HG03521 (cell line): ENCODE data around the gene GNAS.
A peak's percentile ranks its signal among the peaks of the same experiment; 100 is the strongest.

Experiments
- ATAC-seq: cut with Tn5 transposase; IDR thresholded peaks from one replicate; pipeline ENCODE4 v1.9.1; 2021; ENCODE audit warnings: mild to moderate bottlenecking, moderate library complexity; ENCODE audit not compliant: unreplicated experiment

The GNAS gene

DNA sequence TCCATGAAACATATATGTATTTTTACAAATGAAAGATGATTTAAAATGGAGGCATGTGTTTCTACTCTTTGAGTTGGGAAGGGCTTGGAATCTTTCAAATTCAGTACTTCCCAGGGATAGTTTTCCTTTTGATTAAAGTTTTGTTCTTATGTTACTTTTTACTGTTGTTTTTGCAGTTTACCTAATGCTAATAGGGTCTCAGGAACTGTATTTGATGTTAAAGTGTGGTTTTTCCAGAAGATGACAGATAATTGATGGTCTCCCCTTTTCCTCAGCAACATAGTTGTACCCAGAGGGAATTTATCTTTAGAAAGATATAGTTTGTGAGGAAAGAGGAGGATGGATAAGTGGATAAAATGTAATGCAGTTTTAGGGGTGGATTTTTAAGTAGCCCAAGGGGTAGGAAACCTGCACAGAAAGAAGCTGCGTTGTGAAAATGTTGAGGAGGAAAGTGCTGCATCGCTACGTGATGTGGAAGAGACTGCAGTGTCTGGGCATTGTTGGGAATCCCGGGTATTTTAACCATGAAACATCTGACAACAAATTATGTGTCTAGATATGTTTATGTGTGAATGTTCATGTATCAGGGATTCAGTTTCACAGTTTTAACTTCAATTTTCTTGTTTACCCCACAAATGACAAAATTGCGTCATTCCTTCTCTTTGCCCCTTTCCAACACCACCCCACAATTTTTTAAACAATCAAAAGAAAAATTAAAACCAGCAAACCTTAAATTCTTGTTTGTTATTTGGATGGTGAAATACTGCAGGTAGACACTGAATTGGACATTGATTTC is 42.3 kb downstream of the GNAS start:
- ATAC-seq: no peak

DNA sequence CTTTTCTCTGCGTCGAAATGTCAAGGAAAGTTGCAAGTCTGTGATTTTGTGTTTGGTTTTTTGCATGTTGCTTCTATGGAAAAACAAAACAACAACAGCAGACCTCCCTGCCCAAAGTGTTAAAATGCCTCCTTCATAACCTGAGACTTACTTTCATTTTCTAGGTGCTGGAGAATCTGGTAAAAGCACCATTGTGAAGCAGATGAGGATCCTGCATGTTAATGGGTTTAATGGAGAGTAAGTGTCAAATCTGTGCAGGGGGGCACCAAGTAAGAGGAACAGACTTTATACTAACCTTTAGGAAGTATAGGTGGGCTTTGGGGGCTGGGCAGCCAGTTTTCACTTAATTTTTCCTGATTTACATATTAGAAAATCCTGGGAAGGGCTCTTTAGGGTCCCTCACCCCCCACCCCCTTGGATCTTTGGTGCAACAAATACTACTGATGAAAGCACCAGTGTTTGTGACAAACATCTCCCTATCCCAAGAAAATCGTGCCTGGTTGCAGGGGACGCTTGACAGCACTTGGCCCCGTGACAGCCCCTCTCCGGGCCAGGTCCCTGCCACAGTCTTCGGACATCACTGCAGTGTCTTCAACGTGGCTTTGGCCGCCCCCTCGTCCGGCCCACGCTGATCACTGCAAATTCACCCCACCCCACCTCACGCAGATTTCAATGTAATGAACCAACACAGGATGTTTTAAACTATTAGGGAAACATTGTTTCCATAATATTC is 43.1 kb downstream of the GNAS start:
- ATAC-seq: no peak

DNA sequence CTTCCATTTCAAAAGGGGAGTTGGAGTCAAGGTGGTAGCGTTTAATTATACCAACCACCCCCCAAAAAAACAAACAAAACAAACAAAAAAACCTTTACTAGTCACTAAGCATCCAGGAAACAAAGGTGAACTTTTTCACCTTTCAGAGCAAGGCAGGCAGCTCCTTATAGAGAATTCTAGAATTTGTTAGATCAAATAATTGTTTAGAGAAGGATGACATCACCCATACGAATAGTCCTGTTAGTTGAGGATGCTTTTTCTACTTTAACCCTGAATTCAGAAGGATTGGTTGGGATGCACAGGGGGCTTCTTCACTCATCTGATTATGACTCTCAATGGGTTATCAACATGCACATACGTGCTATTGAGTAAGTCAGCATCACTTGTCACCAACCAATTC is 44.3 kb downstream of the GNAS start:
- no peak for ATAC-seq

DNA sequence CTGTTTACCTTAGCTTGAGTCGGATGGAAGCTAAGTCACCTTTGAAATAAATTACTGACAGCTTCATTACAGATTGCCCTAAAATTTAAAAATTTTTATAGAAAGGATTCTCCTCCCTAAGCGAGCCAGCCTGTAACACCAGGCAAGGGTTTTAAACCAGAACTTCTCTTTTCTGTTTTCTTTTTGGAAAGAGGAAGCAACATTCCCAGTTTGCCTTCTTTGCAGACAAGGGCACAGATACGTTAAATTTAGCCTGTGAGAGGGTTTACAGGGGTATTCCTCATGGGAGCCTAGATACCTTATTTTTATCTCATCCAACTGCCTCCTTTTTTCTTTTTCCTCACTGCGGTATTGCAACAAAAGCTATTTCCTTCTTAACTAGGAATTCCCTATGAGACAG is 45.0 kb downstream of the GNAS start:
- no peak for ATAC-seq

DNA sequence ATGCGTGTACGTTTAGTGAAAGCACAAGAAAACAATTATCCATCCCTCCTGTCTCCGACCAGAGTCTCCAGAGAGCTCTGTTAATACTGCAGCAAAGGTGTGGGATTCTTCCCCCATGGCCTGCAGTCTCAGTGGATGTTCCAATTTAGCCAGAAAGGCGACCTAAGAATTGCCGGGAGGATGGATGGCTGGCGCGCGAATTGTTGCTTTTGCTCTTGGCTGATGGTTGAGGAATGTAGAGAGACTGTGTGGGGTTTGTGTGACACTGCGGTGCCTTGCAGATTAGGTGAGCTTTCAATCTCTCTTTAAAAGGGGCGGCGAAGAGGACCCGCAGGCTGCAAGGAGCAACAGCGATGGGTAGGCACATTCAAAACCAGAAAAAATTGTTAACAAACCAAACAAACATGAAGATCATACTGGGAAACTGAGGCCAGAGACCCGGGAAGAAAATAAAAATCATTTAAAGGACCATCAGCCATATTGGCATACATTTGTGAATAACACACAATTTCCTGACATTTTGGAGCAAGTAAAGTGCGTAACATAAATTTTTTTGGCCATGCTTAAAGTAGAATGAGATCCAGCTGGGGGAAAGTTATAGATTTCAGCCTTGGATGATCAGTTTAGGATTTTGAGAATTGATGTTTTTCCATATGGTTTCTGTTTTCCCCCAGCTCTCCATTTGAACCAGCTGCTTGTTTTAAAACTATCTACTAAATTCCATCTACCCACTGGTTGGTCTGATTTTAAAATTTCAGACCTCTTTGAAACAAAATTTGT is 46.3 kb downstream of the GNAS start:
- no peak for ATAC-seq

DNA sequence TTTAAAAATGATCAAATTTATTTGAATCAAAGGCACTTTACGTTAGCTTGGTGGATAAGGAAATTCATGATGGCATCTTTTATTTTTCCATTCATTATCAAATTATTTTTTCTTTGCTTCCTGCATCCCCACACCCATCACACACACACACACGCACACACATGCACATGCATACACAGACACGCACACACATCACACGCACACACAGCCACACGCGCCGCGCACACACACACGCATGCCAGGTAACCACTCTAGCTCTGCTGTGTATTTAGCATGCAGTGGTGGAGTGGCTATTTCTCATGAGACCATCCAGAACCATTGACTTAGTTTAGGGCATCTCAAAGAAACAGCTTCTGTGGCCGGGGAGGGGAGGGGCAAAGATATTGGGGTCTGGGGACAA is 47.0 kb downstream of the GNAS start:
- ATAC-seq: no peak

DNA sequence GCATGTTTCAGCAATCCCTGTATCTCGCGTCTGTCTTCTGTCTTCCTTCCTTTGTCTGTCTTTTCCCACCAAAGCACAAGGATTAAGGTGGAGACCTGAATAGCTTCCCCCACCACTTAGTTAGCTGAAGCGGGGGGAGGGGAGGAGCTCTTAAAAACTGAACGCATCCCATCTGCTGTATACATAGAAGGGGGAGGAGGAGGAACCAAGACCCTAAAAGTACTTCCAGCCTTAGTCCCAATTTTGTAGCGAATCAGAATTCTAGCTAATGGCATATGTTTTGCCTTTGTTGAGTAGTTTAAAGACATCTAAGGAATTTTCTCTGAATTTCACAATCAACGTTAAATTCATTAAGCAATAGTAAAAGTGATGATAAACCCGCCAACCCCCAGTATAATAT is 47.9 kb downstream of the GNAS start:
- ATAC-seq: no peak

DNA sequence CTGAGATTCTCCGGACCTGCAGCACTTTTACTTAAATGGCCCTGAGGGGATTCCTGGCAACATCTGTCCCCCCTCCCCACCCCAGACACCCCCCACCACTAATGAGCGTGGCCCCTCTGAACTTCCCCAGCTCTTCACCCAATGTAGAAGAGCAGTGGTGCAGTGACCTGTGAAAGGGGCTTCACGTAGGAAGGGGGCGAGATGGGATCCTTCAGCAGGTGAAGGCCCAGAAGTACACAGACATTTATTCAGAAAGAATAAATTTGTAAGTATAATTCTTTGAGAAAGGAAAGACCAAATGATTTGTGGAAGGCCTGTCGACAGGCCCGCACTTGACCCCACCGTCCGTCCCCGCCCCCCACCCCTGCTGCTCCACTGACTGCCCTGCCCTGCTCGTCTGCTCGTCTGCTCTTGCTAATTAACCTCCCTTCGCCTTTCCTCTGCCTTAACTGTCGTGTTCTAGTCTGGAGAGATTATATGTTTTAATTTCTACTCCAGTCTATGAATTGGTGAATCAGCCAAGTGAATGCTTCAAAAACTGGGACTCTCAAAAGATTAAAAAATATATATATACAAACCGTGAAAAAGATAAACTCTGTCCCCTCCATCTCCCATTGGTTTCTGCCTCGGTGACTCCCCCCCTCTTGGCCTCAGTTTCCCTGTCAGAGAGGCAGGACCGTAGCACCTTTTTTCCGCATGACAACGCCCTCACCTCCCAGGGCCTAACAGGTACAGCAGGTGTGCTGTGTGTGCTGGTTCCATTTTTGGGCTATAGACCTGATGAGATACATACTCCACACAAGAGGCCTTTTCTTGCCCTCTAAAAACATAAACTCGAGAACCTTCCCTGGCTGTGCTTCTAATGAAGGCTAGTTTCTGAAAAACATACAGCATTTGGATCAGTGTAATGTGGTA is 49.2 kb downstream of the GNAS start:
- no peak for ATAC-seq

DNA sequence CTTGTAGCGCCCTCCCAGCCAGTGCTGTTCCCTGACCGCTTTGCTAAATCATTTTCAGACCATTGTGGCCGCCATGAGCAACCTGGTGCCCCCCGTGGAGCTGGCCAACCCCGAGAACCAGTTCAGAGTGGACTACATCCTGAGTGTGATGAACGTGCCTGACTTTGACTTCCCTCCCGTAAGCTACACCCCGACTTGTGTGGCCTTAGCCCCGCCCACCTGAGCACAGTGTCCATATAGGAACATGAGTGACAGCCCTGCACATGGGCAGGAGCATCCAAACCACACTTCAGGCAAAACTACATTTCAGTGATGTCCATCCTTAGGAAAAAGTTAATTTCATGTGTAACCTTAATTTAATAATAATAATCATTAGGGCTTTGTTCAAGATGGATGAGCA is 51.1 kb downstream of the GNAS start:
- no peak for ATAC-seq

DNA sequence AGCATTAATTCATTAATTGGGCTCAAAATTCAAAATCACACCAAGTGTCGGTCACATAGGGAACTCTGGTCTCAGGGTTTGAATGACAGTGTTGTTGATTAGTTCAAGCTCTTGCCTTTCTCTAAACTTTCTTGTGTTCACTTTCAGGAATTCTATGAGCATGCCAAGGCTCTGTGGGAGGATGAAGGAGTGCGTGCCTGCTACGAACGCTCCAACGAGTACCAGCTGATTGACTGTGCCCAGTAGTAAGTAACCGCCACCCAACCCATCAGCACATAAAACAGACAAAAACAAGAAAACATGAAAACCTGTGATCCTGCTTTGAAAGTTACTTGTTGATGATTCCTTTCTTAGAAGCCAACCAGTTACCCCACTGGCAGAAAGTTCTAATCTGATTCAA is 52.7 kb downstream of the GNAS start:
- no peak for ATAC-seq

DNA sequence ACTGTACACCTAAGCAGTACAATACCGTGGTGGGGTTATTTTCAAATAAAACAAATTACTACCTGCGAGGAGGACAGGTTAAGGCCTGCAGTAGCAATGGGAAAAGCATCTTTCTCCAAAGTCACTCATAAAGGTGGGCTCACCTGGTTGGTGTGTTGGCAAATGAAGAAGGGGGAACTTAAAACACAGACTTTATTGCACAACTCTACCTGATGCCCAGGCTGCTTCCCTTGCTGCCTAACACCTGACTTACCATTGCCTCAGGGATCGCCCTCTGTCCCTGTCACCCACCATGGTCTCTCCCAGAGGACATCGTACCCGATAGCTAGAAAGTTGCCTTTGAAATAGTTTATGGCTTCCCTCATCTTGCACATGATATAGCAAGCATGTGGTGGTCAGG is 53.6 kb downstream of the GNAS start:
- no peak for ATAC-seq

DNA sequence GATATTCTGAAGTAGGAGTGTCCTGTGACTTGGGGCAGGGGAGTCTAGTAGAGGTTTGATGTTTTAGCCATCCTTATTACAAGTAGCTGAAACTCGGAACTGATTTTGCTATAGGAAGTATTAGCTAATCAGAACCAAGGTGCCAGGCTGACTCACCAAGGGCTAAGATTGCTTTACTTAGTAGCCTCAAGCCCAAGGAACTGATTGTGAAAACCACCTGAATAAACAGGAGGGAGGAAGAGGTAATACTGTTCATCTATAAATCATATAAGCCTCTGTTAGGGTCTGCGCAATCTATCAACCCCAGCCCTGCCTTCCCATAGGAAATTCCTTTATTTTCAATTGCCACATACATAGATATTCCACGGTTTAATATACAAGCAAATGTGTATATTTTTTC is 54.4 kb downstream of the GNAS start:
- ATAC-seq: no peak

DNA sequence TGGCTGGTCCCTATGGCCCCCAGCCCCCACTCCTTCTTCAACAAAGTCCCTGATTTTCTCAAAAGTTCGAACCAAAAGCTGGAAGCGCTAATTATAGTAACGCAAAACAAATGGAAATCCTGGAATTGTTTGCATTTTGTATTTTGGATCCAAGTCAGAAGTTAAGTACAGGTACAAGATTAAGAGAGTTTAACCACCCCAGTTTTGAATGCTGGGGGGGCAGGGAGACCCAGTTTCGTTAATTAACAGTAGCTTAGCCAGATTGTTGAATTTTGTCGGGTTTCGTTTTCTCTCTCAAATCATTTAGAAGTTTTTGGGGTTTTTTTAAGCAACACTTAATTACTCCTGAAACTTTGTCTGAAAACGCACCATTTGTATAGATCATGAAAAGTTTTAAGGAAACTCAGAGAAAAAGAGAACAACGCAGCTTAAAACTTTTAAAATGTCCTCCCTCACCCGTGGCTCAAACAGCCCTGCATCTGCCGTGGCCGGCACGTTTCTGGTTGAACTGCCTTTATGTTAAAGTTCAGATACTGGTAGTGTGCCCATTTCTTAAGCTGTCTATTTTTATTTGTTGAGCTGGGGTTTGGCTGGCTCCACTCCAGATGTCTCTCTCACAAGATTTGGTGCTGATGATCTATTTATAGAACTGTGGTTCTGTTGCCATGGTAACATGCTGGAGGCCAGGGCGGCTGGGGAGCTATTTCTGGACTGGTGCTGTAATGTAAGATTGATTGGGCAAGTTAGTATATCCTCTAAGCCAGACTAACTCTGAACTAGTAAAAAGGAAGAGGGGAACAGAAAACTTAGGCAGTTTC is 55.0 kb downstream of the GNAS start:
- ATAC-seq: peak; percentile 83

DNA sequence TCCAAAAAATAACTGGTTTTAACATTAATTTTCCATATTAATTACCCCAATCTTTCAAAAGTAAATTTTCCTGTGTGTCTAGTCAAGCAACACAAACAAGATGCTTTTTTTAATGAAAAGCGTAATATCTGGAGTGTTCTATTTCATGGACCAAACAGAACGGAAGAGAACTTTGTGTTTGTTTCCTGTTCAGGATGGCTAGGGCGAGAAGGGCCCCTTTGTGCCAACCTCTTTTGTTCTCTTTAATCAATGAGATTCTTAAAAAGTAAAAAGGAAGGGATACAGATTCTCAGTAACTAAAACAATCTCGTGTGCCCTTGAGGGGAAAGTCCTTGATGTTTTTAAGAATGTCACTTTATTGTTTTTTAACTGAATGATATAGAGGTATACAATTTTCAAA is 55.7 kb downstream of the GNAS start:
- no peak for ATAC-seq

DNA sequence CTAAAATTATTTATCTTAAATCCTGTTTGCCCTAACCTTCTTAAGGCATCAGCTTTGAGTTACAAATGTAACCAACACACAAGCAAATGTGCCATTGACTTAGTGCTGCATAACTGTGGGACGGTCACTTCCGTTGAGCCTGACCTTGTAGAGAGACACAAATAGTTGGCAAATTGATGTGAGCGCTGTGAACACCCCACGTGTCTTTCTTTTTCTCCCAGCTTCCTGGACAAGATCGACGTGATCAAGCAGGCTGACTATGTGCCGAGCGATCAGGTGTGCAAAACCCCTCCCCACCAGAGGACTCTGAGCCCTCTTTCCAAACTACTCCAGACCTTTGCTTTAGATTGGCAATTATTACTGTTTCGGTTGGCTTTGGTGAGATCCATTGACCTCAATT is 56.4 kb downstream of the GNAS start:
- ATAC-seq: no peak

DNA sequence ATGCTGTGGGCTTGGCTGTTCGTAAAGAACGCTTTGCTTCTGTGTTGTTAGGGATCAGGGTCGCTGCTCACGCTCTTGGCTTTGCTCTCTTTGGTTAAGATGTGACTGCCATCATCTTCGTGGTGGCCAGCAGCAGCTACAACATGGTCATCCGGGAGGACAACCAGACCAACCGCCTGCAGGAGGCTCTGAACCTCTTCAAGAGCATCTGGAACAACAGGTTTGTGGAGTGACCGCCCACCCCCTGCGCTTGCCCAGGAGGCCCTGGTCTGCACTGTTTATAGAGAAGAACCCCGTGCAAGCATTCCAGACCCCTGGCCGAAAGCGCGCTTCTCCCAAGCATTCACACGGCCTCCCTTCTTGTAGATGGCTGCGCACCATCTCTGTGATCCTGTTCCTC is 57.1 kb downstream of the GNAS start:
- ATAC-seq: no peak

DNA sequence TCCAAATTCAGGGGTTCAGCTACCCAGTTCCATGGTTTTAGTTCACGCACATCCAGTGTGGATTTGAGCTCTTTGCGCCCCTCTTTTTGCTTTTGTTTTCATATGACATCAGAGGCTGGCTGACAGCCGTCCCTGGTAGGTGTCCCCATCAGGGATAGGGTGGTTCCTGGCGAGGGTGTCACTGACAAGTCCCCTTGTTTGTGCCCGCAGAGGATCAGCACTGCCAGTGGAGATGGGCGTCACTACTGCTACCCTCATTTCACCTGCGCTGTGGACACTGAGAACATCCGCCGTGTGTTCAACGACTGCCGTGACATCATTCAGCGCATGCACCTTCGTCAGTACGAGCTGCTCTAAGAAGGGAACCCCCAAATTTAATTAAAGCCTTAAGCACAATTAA is 58.0 kb downstream of the GNAS start:
- no peak for ATAC-seq

DNA sequence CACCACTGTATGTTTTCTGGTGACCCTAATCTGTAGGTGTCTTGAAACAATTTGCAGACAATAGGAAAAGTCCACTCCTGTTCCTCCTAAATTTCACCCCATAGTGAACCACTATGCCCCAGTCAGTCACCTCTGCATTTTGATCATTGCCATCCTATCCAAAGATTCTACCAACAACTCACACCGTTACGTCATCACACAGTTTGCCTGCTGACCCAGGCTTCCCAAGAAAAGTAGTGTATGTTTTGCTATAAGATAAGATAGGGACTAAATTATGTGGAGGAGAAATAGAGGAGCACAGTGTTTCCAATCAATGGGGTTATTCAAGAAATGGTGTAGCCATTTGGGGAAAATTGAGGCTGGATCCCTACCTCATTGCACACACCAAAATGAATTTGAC is 58.8 kb downstream of the GNAS start:
- ATAC-seq: no peak

DNA sequence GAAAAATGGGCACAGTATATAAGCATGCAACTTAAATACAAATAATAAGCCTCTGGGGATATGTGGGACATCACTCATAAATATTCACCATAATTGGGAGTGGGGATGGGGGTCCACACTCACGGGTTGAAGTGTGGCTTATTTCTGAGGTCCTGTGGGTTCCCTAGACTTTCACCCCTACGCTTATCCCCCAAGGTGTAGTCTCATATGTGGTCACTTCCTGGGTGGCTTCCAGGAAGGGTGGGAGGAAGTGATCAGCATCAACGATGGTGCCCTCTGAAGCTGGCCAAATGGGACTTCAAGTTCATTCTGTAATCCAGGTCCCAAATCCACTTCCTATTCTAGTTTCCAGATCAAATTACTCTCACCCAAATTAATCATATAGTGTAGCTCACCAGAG is 59.5 kb downstream of the GNAS start:
- ATAC-seq: no peak

DNA sequence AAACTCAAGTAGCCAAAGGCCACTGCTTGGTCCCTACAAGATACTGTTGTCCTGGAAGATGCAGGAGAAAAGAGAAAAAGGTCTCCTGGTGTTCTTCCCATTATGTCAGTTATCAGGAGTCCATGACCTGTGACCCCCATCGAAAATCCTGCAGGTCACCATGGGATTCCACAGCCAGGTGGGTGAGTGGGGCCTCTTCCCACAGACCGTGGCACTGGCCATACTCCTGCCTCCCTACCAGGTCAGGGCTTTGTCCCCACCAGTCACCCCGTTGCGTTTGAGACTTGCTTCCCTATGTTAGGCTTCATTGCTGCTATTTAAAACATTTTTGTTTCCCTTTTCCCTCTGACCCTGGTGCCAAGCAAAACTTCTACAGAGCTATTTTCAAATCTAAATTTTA is 60.6 kb downstream of the GNAS start:
- no peak for ATAC-seq
